ENCODE measurements around the gene FAM120A. TPM values are rescaled to one million over a fixed set of nuclear protein-coding genes. Genes with fewer than 3 reads are reported as not detected.
A peak's percentile ranks its signal among the peaks of the same experiment; 100 is the strongest.

The FAM120A gene
- total and polyA plus RNA-seq, 12 donors: 42.6 to 147 (median 96.4) TPM

DNA sequence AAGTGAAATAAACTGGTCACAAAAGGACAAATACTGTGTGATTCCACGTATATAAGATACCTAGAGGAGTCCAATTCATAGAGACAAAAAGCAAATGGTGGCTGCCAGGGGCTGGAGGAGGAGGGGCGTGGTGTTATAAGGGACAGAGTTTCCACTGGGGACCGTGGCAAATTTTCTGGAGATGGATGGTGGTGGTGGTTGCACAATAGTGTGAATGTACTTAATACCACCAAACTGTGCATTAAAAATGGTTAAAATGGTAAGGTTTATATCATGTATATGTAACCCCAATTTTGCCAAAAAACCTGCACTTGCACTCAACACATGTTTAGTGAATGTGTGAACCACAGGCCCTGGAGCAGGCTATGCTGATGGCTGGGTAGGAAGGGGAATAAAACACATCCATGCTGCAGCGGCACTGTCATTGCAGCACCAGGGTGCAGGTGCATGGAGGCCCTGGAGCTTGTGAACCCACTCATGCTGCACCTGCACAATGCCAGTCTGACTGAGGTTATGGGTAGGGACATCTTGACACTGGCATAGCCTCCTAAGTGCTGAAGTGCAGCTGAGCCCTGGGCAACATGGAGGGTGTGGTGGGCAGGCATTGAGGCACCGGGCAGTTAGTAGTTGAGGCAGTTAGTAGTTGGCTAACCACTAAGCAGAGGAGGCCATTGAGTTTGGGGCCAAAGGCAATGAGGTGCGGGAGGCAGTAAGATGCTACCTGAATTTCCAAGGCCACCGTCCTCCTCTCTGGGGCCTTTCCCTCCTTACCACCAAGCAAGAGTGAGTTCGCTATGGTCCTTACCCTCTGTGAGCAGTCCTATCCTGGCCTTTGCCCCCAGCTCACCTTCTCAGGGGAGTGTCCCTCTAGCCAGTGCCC is 121.4 kb downstream of the FAM120A start:
- intact Hi-C loops (cut with DNase I): no loop called here
- no peaks in the 10 kb centered on the region for H3K27me3 ChIP-seq
- TF ChIP-seq POLR2A (IDR thresholded peaks at IDR 0.05): no peak
- TF ChIP-seq, protein P1, sequence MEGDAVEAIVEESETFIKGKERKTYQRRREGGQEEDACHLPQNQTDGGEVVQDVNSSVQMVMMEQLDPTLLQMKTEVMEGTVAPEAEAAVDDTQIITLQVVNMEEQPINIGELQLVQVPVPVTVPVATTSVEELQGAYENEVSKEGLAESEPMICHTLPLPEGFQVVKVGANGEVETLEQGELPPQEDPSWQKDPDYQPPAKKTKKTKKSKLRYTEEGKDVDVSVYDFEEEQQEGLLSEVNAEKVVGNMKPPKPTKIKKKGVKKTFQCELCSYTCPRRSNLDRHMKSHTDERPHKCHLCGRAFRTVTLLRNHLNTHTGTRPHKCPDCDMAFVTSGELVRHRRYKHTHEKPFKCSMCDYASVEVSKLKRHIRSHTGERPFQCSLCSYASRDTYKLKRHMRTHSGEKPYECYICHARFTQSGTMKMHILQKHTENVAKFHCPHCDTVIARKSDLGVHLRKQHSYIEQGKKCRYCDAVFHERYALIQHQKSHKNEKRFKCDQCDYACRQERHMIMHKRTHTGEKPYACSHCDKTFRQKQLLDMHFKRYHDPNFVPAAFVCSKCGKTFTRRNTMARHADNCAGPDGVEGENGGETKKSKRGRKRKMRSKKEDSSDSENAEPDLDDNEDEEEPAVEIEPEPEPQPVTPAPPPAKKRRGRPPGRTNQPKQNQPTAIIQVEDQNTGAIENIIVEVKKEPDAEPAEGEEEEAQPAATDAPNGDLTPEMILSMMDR (IDR thresholded peaks at IDR 0.05): no peak
- no peak overlapping the region for H3K4me3 ChIP-seq
- no peaks in the 10 kb centered on the region for H3K36me3 ChIP-seq (replicated peaks in 1 of 2)
- no peaks in the 10 kb centered on the region for H3K9me3 ChIP-seq (replicated peaks in 1 of 3)
- WGBS, 4 donors: 94 to 96% (median 96%) methylated on average over 7 to 8 of the region's 8 CpGs
- peaks cover 4 to 14% of the 10 kb centered on the region in 2 donors for H3K4me1 ChIP-seq (replicated peaks in 1 of 2)
- DNase-seq: peak in 1 of 7 donors; percentile 17
- no peak overlapping the region for H3K27ac ChIP-seq

DNA sequence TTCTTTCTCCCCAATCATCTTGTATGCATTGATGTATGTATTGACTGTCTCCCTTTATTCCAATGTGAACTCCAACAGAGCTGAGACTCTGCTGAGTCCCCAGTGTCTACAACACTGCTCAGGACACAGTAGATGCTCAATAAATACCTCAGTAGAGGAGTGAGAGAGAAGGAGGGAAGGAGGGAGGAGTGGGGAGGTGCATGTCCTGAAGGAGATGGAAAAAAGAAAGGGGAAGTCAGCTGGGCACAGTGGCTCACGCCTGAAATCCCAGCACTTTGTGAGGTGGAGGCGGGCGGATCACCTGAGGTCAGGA is 122.0 kb downstream of the FAM120A start:
- Histone ChIP-seq H3K9me3 (replicated peaks in 1 of 3) (no peaks in the 10 kb centered on the region), H3K27ac (no peak overlapping the region), H3K4me3 (no peak overlapping the region), H3K36me3 (replicated peaks in 1 of 2) (no peaks in the 10 kb centered on the region), H3K27me3 (no peaks in the 10 kb centered on the region), H3K4me1 (replicated peaks in 1 of 2) (peaks cover 10 to 20% of the 10 kb centered on the region in 2 donors)
- whole genome bisulfite sequencing, 4 donors: 81 to 94% (median 90%) methylated on average over 3 of the region's 3 CpGs
- TF ChIP-seq, protein P1 (IDR thresholded peaks at IDR 0.05): no peak
- TF ChIP-seq POLR2A (IDR thresholded peaks at IDR 0.05): no peak
- intact Hi-C loops (cut with DNase I): no loop called here
- peak in 1 of 7 donors; percentile 11 for DNase-seq

DNA sequence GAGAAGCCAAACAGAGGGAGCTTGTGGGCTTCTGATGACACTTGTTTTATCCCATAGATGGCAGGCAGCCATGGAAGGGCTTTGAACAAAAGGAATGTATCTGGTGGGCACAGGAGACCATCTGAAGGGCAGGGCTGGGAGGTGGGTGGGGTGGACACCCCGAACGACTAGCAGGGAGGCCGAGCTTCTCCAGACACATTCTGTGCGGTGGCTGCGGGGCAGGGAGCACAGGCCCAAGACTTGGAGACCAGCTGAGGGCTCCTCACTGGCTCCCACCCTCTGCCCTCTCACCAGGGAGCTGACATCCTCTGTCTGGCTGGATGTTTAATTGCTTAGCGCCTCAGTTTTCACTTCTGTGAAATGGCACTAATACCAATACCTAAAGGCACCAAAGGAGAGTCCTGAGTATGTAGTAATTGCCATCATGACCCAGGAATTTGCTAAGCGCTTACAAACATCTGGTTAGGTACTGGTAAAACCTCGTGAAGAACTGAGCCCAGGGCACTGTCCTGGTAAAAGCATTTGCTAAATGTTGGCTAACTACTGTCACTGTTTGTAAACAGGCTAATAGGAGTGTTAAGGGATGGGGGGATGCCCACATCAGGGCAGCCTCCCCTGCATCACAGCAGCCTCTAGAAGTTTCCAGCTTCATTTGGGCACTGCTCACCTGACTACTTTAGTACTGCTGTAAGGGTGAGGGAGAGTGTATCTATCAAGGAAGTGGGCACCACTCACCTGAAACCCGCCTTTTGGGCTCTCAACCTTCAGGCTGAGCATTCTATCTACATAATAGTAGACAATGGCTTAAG is 122.8 kb downstream of the FAM120A start:
- intact Hi-C loops (cut with DNase I): no loop called here
- no peaks in the 10 kb centered on the region for H3K9me3 ChIP-seq (replicated peaks in 1 of 3)
- no peak overlapping the region for H3K4me3 ChIP-seq
- peak in 2 of 7 donors; percentile 13 to 24 for DNase-seq
- no peaks in the 10 kb centered on the region for H3K36me3 ChIP-seq (replicated peaks in 1 of 2)
- H3K27me3 ChIP-seq: no peaks in the 10 kb centered on the region
- 83 to 90% (median 87%) methylated on average over 6 to 9 of the region's 9 CpGs for WGBS, 4 donors
- H3K27ac ChIP-seq: no peak overlapping the region
- peaks cover 10 to 22% of the 10 kb centered on the region in 2 donors for H3K4me1 ChIP-seq (replicated peaks in 1 of 2)
- TF ChIP-seq, protein P1 (IDR thresholded peaks at IDR 0.05): no peak
- TF ChIP-seq POLR2A (IDR thresholded peaks at IDR 0.05): no peak

Data from adrenal gland (tissue), 12 donors.